Coronary artery (tissue), 2 donors: Measurements from ENCODE around the gene UBR4.

ENCODE experiments used
- DNase-seq: peaks from one replicate; pipeline ENCODE4 v3.0.0-alpha.2; 2017; ENCODE audit warnings: low spot score
- H3K27ac ChIP-seq, 2 donors: fragments of 200-600 bp; sonication (generic); one replicate each; pipeline ENCODE4 v1.5.1; 2016 to 2019
- H3K4me3 ChIP-seq: fragments of 200-600 bp; sonication (generic); 2 replicates; pipeline ENCODE4 v1.5.1; 2016; ENCODE audit warnings: mild to moderate bottlenecking, moderate library complexity
- TF ChIP-seq, protein P1 (sequence below): fragments of 200-600 bp; sonication (generic); IDR thresholded peaks from one replicate; pipeline ENCODE4 v1.5.1; 2019; ENCODE audit warnings: antibody characterized with exemption

Gene UBR4

DNA sequence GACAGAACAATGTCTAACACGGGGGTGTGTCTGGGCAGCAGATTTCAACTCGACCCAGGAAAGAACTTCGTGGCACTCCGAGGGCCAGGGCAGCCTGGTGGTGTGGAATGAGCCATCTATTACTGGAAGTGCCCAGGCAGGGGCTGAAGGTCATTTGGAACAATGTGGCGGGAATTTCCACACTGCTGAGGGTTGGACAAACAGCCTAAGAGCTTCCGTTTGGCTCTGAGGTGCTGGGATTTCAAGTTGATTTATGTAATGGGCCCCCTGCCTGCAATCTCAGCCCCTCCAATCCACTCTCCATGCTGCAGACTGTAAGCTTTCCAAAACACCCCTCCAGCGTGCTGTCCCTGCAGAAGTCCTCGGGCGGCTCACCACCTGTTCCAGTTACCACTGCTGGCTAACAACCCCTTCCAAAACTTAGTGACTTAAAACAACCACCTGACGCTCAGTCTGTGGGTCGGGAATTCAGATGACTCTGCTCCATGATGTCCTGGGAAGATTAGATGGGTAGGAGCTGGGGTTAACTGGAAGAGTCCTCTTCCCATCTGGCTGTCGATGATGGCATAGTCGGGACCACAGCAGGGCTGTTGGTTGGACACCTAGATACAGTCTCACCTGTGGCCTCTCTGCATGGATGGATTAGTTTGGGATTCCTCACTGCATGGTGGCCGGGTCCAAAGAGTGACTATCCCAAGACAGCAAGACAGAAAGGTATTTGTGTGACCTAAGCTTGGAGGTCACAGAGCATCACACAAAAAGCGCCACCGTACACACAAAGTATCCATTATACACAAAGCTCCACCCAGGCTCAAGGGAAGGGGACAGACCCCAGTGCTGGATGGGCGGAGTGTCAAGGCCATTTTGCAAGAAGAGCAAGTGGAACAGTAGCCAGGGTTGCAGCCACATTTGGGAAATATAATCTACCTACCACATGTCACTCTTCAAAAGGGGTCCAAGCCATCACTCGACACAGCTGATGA, 163.9 kb downstream of the UBR4 start:
- Histone ChIP-seq H3K4me3 (no peak overlapping the region), H3K27ac (no peak overlapping the region)
- DNase-seq: no peak
- TF ChIP-seq, protein P1, sequence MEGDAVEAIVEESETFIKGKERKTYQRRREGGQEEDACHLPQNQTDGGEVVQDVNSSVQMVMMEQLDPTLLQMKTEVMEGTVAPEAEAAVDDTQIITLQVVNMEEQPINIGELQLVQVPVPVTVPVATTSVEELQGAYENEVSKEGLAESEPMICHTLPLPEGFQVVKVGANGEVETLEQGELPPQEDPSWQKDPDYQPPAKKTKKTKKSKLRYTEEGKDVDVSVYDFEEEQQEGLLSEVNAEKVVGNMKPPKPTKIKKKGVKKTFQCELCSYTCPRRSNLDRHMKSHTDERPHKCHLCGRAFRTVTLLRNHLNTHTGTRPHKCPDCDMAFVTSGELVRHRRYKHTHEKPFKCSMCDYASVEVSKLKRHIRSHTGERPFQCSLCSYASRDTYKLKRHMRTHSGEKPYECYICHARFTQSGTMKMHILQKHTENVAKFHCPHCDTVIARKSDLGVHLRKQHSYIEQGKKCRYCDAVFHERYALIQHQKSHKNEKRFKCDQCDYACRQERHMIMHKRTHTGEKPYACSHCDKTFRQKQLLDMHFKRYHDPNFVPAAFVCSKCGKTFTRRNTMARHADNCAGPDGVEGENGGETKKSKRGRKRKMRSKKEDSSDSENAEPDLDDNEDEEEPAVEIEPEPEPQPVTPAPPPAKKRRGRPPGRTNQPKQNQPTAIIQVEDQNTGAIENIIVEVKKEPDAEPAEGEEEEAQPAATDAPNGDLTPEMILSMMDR: no peak

DNA sequence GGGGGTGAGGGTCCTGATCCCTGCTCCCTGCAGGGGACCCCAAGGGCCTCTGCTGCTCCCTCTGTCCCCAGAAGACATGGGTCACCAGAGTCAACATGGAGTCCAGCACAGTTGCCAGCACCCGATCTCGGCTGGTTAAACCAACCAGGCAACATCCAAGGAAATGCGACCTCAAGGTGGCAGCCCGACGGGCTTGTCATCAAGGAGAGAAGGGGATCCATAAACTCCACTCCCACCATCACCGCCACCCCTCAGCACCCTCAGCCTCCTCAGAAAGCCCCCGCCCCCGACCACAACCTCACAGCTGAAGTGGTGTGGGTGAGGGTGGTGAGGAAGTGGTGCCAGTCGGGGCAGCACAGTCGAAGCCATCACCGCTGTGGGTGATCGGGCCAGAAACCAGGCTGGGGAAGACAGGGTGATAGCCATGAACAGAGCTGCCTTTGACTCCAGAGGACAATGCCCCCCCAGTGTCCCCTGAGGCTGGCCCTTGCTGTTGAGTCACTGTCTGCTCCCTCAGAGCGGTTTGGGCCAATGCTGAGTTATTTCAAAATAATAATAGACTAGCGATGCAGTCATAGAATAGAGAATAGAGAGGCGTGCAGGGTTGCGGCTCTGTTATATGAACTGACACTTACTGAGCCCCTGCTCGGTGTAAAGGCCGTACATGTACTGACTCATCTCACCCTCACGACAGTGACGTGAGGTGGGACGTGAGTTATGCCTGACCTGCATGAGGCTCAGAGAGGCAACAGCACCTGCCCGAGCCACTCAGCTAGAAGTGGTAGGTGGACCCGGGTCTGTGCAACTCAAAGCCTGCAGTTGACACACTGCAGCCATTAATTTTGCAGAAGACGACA, 164.9 kb downstream of the UBR4 start:
- Histone ChIP-seq H3K4me3 (no peak overlapping the region), H3K27ac (no peak overlapping the region)
- no peak for DNase-seq
- TF ChIP-seq, protein P1: no peak

DNA sequence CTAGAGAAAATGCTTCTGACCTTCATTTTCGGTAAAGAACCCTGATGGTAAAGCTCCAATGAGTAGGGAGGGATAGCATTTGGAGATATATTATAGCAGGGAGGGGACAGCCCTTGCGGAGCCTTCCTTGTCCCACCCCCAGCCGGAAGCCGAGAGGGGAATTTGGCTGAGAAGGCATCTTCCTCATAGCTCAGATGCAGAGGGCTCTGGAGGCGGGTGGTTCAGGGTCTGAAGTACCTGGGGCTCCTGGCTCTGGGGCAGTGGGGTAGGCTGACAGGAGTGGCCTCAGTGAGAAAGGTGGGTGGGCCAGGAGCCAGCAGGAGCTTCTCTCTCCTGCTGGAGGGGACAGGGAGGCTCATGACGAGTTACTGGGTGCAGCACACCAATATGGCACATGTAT, 165.6 kb downstream of the UBR4 start:
- Histone ChIP-seq H3K27ac (no peak overlapping the region), H3K4me3 (no peak overlapping the region)
- TF ChIP-seq, protein P1: no peak
- no peak for DNase-seq

DNA sequence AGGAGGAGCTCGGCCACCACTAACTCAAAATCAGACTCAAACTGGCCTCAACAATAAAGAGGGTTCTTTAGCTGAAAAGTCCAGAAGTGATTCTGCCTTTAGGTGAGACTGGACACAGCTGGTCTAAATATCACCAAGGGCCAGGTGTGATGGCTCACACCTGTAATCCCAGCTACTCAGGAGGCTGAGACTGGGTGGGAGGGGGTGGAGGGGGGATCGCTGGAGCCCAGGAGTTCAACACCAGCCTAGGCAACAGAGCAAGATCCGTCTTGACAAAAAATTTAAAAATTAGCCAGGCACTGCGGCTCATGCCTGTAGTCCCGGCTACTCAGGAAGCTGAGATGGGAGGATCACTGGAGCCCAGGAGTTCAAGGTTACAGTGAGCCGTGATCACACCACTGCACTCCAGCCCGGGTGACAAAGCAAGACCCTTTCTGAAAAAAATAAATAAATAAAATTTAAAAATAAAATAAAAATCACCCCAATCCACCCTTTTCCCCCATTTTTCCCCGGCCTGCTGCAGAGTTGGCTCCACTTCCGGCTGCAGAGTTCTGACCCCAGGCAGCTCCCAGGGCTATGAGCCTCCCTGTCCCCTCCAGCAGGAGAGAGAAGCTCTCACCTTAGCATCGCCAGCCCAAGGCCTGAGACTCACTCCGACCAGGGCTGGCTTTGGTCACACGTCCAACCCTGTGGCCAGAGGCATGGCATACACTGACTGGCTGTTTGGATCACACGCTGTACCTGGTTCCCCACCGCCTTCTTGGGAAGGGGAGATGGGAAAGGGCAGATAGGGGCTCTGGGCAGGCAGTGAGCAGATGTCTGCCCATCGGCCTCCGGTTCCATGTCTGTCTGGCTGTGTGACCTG, 166.3 kb downstream of the UBR4 start:
- peak; percentile 38 for DNase-seq
- no peak overlapping the region for H3K27ac ChIP-seq
- TF ChIP-seq, protein P1: no peak
- H3K4me3 ChIP-seq: no peak overlapping the region

DNA sequence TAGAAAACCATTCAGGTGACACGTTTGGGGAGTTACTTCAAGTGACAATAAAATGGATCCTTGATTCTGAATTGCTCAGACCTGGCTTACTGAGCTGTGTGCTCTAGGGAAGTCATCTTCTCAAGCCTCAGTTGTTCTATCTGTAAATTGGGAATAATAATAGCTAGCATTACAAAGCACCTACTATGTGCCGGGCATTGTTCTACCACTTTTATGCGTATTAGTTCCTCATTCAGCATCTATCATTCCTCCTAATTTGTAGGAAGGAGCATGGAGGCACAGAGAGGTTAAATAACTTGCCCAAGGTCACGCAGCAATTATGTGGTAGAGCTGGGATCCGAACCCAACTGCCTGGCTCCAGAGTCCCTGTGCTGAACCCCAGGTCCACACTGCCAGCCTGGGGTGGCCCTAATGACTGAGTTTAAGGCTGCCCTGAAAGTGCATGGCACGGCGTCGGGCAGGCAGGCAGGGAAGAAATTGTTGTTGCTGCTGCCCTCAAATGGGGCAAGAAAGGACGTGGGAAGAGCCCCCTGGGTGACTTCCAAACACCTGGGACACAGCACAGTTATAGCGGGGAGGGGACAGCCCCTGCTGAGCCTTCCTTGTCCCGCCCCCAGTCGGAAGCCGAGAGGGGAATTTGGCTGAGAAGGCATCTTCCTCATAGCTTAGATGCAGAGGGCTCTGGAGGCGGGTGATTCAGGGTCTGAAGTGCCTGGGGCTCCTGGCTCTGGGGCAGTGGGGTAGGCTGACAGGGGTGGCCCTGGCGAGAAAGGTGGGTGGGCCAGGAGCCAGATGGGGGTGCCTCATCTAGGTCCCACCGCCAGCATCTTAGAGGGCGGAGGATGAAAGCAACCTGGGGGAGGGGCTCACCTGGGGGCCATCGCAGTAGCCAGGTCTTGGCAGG, 167.1 kb downstream of the UBR4 start:
- no peak overlapping the region for H3K27ac ChIP-seq
- no peak overlapping the region for H3K4me3 ChIP-seq
- TF ChIP-seq, protein P1: no peak
- DNase-seq: peak; percentile 38
